GM18867 (cell line): ENCODE measurements around the gene C9orf78.

Source experiments
- ATAC-seq: cut with Tn5 transposase; IDR thresholded peaks from one replicate; pipeline ENCODE4 v1.9.1; 2021; ENCODE audit warnings: mild to moderate bottlenecking, moderate library complexity; ENCODE audit not compliant: unreplicated experiment

Gene C9orf78

GRCh38 chr9:129868023-129868871 is 33.2 kb upstream of the C9orf78 start:
- ATAC-seq = no peak

GRCh38 chr9:129867136-129868022 is 32.3 kb upstream of the C9orf78 start:
- no peak for ATAC-seq

- no peak for ATAC-seq
Measured at GRCh38 chr9:129866394-129867135, 31.5 kb upstream of the C9orf78 start.

- no peak for ATAC-seq
Measured at GRCh38 chr9:129865668-129866320, 30.7 kb upstream of the C9orf78 start.

- no peak for ATAC-seq
Measured at GRCh38 chr9:129864991-129865647, 30.0 kb upstream of the C9orf78 start.

DNA sequence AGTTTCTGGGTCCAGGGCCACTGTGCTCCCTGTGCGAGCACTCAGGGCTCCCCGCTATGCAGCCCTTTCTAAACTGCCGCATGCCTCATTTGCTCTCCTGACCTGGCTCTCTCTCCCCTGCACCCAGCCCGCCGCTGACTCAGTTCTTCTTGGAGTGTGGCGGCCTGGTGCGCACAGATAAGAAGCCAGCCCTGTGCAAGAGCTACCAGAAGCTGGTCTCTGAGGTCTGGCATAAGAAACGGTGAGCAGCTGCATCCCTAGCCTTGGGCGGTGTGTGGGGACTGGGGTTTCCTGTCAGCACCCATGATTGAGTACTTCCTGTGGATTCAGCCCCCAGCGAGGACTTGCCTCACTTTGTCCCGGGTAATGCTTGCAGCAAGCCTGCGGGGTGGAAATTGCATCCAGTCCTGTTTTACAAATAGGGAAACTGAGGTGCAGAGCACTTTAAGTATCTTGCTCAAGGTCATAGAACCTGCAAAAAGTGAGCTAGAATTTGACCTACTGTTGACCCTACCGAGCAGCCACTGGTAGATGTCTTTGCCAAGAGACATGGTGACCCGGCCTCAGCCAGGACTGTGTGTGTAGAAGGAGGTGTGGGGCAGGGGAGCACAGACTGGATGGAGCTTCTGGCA is 28.1 kb upstream of the C9orf78 start:
- ATAC-seq = no peak

DNA sequence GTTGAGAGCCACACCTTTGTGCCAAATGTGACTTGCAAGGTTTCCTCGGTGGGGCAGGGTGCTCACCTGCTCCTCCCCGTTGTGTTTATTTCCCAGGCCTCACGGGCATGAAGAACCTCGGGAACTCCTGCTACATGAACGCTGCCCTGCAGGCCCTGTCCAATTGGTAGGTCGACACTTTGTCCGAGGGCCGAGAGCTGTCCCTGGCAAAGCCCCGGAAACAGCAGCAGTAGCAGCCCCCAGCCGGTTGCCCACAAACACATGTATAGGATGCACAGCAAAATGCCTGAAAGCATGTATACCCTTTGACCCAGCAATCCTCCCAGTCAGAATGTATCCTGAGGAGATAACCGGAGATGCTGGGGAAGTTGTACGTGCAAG is 26.4 kb upstream of the C9orf78 start:
- ATAC-seq = no peak

- no peak for ATAC-seq
Measured at GRCh38 chr9:129860653-129861446, 25.8 kb upstream of the C9orf78 start.

GRCh38 chr9:129858167-129858962 is 23.3 kb upstream of the C9orf78 start:
- no peak for ATAC-seq

- no peak for ATAC-seq
Measured at GRCh38 chr9:129857207-129857606, 22.1 kb upstream of the C9orf78 start.

- no peak for ATAC-seq
Measured at GRCh38 chr9:129854588-129855110, 19.6 kb upstream of the C9orf78 start.

- no peak for ATAC-seq
Measured at GRCh38 chr9:129853614-129854013, 18.5 kb upstream of the C9orf78 start.

- ATAC-seq = no peak
Measured at GRCh38 chr9:129852579-129852978, 17.5 kb upstream of the C9orf78 start.

GRCh38 chr9:129851821-129852220 is 16.7 kb upstream of the C9orf78 start:
- ATAC-seq = no peak

- no peak for ATAC-seq
Measured at GRCh38 chr9:129850821-129851550, 15.9 kb upstream of the C9orf78 start.

DNA sequence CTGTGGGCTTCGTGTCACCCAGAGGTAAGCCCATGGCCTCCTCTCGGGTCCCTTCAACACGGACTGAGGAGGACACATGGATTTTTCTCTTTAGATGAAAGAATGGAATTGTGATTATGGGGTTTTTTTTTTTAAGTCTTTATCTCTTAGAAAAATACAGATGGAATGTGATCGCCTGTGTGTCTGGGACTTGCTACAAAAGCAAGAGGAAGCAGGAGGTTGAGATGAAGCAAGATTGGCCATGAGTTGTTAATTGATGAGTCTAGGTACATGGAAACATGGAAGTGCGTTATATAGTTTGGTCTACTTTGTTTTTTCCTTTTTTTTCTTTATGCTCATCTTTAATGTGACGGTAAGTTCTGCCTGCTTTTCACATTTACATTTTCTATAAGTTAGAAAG is 14.8 kb upstream of the C9orf78 start:
- no peak for ATAC-seq
